Pancreas (tissue), 10 donors: ENCODE measurements around the gene XPC. TPM values are rescaled to one million over a fixed set of nuclear protein-coding genes. Genes with fewer than 3 reads are reported as not detected.
A peak's percentile ranks its signal among the peaks of the same experiment; 100 is the strongest.

Experiments used
- ATAC-seq, 4 donors: fragments of 200-7000 bp; cut with Tn5 transposase; one replicate each; pipeline versions ENCODE4 v1.8.0 to v1.9.1; 2020; ENCODE audit warnings: mild to moderate bottlenecking in 4 of 4, moderate library complexity in 4 of 4
- DNase-seq, 6 donors: peaks; one replicate each; pipeline ENCODE4 v3.0.0-alpha.2; 2020
- FAIRE-seq: peaks from 2 replicates; lab custom pipeline; 2012; peaks lifted over from hg19 to GRCh38; lab: Jason Lieb, UNC
- H3K27ac ChIP-seq, 4 donors: fragments of 200-600 bp; sonication (generic); 1 replicate in 3 of 4; 2 replicates in 1 of 4; pipeline versions ENCODE4 v1.5.0 to v1.8.0; 2020
- H3K27me3 ChIP-seq, 4 donors: fragments of 200-600 bp; one replicate each; pipeline ENCODE4 v1.8.0; 2021
- H3K36me3 ChIP-seq, 3 donors: fragments of 200-600 bp; sonication (generic) in 1 of 3; one replicate each; pipeline versions ENCODE4 v1.5.0 to v1.8.0; 2020 to 2021
- H3K4me1 ChIP-seq, 3 donors: fragments of 200-600 bp; one replicate each; pipeline ENCODE4 v1.8.0; 2021
- H3K4me3 ChIP-seq, 4 donors: fragments of 200-600 bp; sonication (generic) in 2 of 4; one replicate each; pipeline versions ENCODE4 v1.5.0 to v1.8.0; 2020 to 2021
- H3K9me3 ChIP-seq, 4 donors: fragments of 200-600 bp; one replicate each; pipeline ENCODE4 v1.8.0; 2021
- CTCF ChIP-seq, 4 donors: fragments of 200-600 bp; sonication (generic) in 3 of 4; IDR thresholded peaks; one replicate each; pipeline versions ENCODE4 v1.5.0 to v1.8.0; 2021; ENCODE audit warnings: antibody characterized with exemption in 4 of 4
- WGBS, 2 donors: extraction: QIAGEN DNeasy Blood & Tissue Kit; methylation state at CpG; one replicate each; pipeline ENCODE4 v1.1.7; 2013; 5-methylcytosine and 5-hydroxymethylcytosine counted together
- intact Hi-C, 3 donors: fragments of 100-400 bp; cut with DNase I; formaldehyde crosslinking; loops; one replicate each; pipeline versions ENCODE4 v1.11.1 to v1.14.2; 2022
- polyA plus RNA-seq, 2 donors: library from polyadenylated mRNA; stranded (reverse); fragments of 200-250 nt; gene quantifications; one replicate each; pipeline ENCODE4 v1.2.3, GENCODE V29; 2013
- total RNA-seq, 6 donors: library from RNA; stranded (reverse); fragmentation: NEBNext Ultra II Directional in 4 of 6; extraction: Animal tissue kit (Norgen Biotek cat#: 25700) in 4 of 6; gene quantifications; one replicate each; pipeline versions ENCODE4 v1.2.1 to v1.2.4, GENCODE V29; 2021 to 2023
- donor health status: healthy with polysubstance abuse.
- donor health status: DM: no; HTN: no; CAD: no; lungs with moderate emphysema.
- donor health status: DM: no; HTN: no; CAD: no.
- donor health status: control.
- donor health status: control.
- donor health status: Bipolar disorder and iron deficiency.
- donor health status: DM: yes; HTN: yes; CAD: no.
- donor health status: DM: no; HTN: no; CAD: no.
- donor health status: DM: no; HTN: no; CAD: no.
- donor health status: DM: yes; HTN: yes; CAD: no.

Gene XPC
- total and polyA plus RNA-seq, 8 donors = 14.2 to 29.9 (median 19.5) TPM

DNA sequence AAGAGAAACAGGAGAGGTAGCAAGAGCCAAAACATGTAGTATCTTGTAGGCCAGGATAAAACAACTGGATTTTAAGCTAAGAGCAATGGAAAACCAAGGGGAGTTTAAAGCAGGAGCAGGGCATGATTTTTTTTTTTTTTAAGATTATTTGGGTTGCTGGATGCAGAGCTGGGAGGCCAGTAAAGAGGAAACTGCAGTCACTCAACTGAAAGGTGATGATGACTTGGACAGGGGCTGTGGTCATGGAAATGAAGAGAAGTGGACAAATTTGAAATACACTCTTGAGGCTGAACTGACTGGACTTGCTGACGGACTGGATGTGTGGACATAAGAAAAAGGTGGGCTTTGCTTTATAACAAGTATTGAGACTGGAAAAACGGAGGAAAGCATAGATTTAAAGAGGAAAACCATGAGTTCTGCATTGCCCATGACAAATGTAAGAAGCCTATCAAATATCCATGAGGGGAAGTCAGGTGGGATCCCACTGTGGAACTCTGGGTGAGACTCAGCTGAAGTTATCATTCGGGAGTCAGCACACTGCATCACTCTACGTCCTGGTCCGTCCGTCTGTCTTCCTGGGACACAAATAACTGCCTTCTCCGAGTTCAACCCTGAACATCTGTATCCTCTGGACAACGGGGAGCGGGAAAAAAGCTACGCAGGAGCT is 688 bp downstream of the XPC start:
- no peaks in the 10 kb centered on the region for H3K9me3 ChIP-seq
- peak overlapping the region; percentile 92 to 94 (median 93) for H3K27ac ChIP-seq
- no peaks in the 10 kb centered on the region for H3K27me3 ChIP-seq
- no peak for TF ChIP-seq CTCF (IDR thresholded peaks at IDR 0.05)
- peaks cover 0 to 13% (median 0%) of the 10 kb centered on the region in 3 donors for H3K36me3 ChIP-seq
- FAIRE-seq (no peak), DNase-seq (no peak), ATAC-seq (peak in 2 of 4 donors; percentile 24 to 28)
- 3% methylated on average over 10 of the region's 10 CpGs for WGBS, 2 donors
- intact Hi-C loops = no loop called here
- peaks cover 8 to 29% (median 16%) of the 10 kb centered on the region in 3 donors for H3K4me1 ChIP-seq
- peak overlapping the region; percentile 84 to 94 (median 88) for H3K4me3 ChIP-seq

DNA sequence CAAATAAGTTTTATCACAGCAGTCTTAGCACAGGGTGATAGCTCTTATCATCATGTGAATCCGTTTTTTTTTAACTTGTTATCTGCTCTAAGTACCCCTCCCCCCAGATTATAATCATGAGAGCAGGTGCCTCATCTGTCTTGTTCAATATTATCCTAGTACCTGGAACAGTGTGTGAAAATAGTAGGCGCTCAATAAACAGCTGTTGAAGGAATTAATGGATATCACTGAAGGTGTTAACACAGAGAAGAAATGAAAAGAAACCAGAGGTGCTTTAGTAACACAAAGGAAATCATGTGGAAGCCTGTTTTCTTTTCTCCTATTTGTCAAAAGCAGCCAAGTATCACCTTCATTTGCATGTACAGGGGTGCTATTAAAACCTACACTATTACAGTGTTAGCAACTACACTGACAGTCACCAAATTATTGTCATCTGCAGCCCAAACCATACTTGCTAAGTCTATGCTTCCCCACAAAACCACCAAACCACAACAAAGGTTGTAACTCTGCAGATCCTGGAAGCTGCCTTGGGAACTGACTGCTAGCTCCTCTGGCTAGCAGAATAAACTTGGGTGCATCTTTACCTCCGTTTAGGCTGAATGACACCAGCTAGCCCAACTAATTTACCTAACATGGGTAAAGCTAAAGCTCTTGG is 2.9 kb downstream of the XPC start:
- Histone ChIP-seq H3K27me3 (no peaks in the 10 kb centered on the region), H3K9me3 (no peaks in the 10 kb centered on the region), H3K27ac (no peak overlapping the region), H3K4me1 (peaks cover 8 to 29% (median 16%) of the 10 kb centered on the region in 3 donors), H3K4me3 (no peak overlapping the region), H3K36me3 (peaks cover 6 to 21% (median 18%) of the 10 kb centered on the region in 3 donors)
- TF ChIP-seq CTCF (IDR thresholded peaks at IDR 0.05) = no peak
- WGBS, 2 donors = 56 to 66% methylated on average over 3 of the region's 3 CpGs
- intact Hi-C loops = no loop called here
- FAIRE-seq = no peak
- ATAC-seq = no peak
- no peak for DNase-seq

GRCh38 chr3:14174483-14174882 is 3.9 kb downstream of the XPC start:
- 58 to 59% methylated on average over 2 of the region's 2 CpGs for WGBS, 2 donors
- no peak for TF ChIP-seq CTCF (IDR thresholded peaks at IDR 0.05)
- FAIRE-seq (no peak), DNase-seq (no peak), ATAC-seq (no peak)
- intact Hi-C loops = no loop called here
- peaks cover 4 to 21% (median 12%) of the 10 kb centered on the region in 3 donors for H3K4me1 ChIP-seq
- no peaks in the 10 kb centered on the region for H3K27me3 ChIP-seq
- no peaks in the 10 kb centered on the region for H3K9me3 ChIP-seq
- no peak overlapping the region for H3K4me3 ChIP-seq
- H3K27ac ChIP-seq = no peak overlapping the region
- peaks cover 6 to 31% (median 27%) of the 10 kb centered on the region in 3 donors for H3K36me3 ChIP-seq

DNA sequence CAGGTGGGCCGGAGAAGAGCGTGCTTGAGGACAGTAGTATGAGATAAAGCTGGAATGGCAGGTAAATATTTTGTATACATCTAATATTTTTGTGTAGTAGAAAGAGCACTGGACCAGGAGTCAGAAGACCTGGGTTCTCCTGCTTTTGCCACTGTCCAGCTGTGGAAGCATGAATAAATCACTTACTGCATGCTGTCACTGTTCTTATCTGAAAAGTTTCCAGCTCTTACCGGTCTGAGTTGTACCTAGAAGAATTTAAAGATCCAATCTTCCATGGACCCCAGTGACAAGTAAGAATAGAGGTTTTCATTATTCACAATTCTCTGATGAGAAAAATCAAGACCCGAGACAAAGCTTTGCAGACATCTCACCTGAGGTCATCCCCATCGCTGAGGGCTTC is 5.9 kb downstream of the XPC start:
- WGBS, 2 donors = 90 to 91% methylated on average over 5 of the region's 5 CpGs
- intact Hi-C loops = no loop called here

More for the DNA sequence above, 5.9 kb downstream of the XPC start:
- H3K4me1 ChIP-seq = peaks cover 0 to 18% (median 10%) of the 10 kb centered on the region in 3 donors
- H3K36me3 ChIP-seq = peaks cover 6 to 50% (median 34%) of the 10 kb centered on the region in 3 donors
- no peaks in the 10 kb centered on the region for H3K27me3 ChIP-seq
- H3K4me3 ChIP-seq = no peak overlapping the region
- H3K27ac ChIP-seq = no peak overlapping the region
- FAIRE-seq (no peak), ATAC-seq (no peak), DNase-seq (no peak)
- no peaks in the 10 kb centered on the region for H3K9me3 ChIP-seq
- TF ChIP-seq CTCF (IDR thresholded peaks at IDR 0.05) = no peak
